ENCODE measurements around the gene HS3ST6.

DNA sequence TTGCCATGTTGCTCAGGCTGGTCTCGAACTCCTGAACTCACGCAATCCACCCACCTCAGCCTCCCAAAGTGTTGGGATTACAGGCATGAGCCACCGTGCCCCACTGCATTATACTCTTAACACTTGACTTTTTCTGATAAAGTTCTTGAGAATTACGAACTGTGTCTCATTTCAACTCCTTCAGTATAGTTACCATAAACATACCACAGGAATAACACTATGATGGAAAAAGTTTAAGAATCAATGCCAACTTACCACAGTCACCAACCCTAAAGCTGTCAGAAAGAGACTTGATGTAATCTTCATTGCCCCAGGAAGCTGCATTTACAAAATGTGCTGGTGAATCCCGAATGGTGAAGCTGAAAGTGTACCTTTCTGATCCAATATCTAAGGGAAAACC lies 56.5 kb downstream of the HS3ST6 start:
- TF ChIP-seq CTCF (IDR thresholded peaks at IDR 0.05) (no peak), POLR2A (IDR thresholded peaks at IDR 0.05) (no peak), POLR2AphosphoS5 (IDR thresholded peaks at IDR 0.05) (no peak), EP300 (IDR thresholded peaks at IDR 0.05; ENCODE audit: low read depth) (no peak)

All from transverse colon (tissue), 4 donors.